WTC11 (cell line): ENCODE data around the gene SLC8A1. TPM values are rescaled to one million over a fixed set of nuclear protein-coding genes. Genes with fewer than 3 reads are reported as not detected.

ENCODE experiments used
- ATAC-seq: fragments of 200-7000 bp; cut with Tn5 transposase; 2 replicates; pipeline ENCODE4 v1.10.0; 2021; ENCODE audit warnings: mild to moderate bottlenecking, moderate library complexity
- CTCF ChIA-PET: fragments of 300-600 bp; sonication (Branson Sonifier 250); formaldehyde crosslinking; loops from one replicate; lab custom pipeline; 2021; ENCODE audit warnings: antibody characterized with exemption; lab: Charles Lee
- POLR2A ChIA-PET: fragments of 350-600 bp; sonication (Branson Sonifier 250); formaldehyde crosslinking; loops from one replicate; lab custom pipeline; 2021; ENCODE audit warnings: antibody characterized with exemption; lab: Charles Lee
- DNase-seq: peaks from one replicate; pipeline ENCODE4 v3.0.0; 2021; ENCODE audit warnings: low spot score
- H3K27ac Mint-ChIP-seq: 2 replicates; pipeline ENCODE4 v1.8.0; 2021; ENCODE audit warnings: mixed read lengths
- H3K27me3 Mint-ChIP-seq: 2 replicates; pipeline ENCODE4 v1.8.0; 2021; ENCODE audit warnings: low read depth, mild to moderate bottlenecking, moderate library complexity, mixed read lengths
- H3K36me3 Mint-ChIP-seq: 2 replicates; pipeline ENCODE4 v1.8.0; 2021; ENCODE audit warnings: mixed read lengths
- H3K4me1 Mint-ChIP-seq: 2 replicates; pipeline ENCODE4 v1.8.0; 2022; ENCODE audit warnings: mixed read lengths
- H3K4me3 Mint-ChIP-seq: 2 replicates; pipeline ENCODE4 v1.8.0; 2021; ENCODE audit warnings: mild to moderate bottlenecking, moderate library complexity, mixed read lengths
- H3K9me3 Mint-ChIP-seq: 2 replicates; pipeline ENCODE4 v1.8.0; 2021; ENCODE audit warnings: mixed read lengths
- JAZF1 ChIP-seq: fragments of 250-450 bp; sonication (Bioruptor Pico); IDR thresholded peaks from 2 replicates; pipeline ENCODE4 v1.9.0; 2021; ENCODE audit warnings: moderate library complexity, mild to moderate bottlenecking, inconsistent platforms
- JUN ChIP-seq: sonication (generic); formaldehyde crosslinking; IDR thresholded peaks from 2 replicates; pipeline ENCODE4 v1.8.0; 2023; ENCODE audit warnings: mild to moderate bottlenecking, missing genetic modification reagents
- NFATC4 ChIP-seq: fragments of 250-450 bp; sonication (Bioruptor Pico); IDR thresholded peaks from 2 replicates; pipeline ENCODE4 v1.9.0; 2021; ENCODE audit warnings: mild to moderate bottlenecking
- OVOL2 ChIP-seq: fragments of 250-450 bp; sonication (Bioruptor Pico); IDR thresholded peaks from 2 replicates; pipeline ENCODE4 v1.9.0; 2021; ENCODE audit warnings: mild to moderate bottlenecking, borderline replicate concordance
- SP1 ChIP-seq: sonication (generic); formaldehyde crosslinking; conservative IDR thresholded peaks from 2 replicates; pipeline ENCODE4 v1.8.1; 2022; ENCODE audit warnings: missing genetic modification reagents
- ZNF121 ChIP-seq: sonication (generic); formaldehyde crosslinking; IDR thresholded peaks from 2 replicates; pipeline ENCODE4 v1.8.0; 2023; ENCODE audit warnings: missing genetic modification reagents
- ZNF138 ChIP-seq: sonication (generic); formaldehyde crosslinking; conservative IDR thresholded peaks from 2 replicates; pipeline ENCODE4 v1.8.1; 2022; ENCODE audit warnings: mild to moderate bottlenecking, moderate library complexity, missing genetic modification reagents
- total RNA-seq: library from RNA; stranded (reverse); gene quantifications from 3 replicates; pipeline ENCODE4 v1.2.3, GENCODE V29; 2021
- TF ChIP-seq, protein P1 (sequence below): sonication (generic); formaldehyde crosslinking; IDR thresholded peaks from 2 replicates; pipeline ENCODE4 v1.8.0; 2023; ENCODE audit warnings: mild to moderate bottlenecking, missing genetic modification reagents
- TF ChIP-seq, protein P2 (sequence below): sonication (generic); formaldehyde crosslinking; IDR thresholded peaks from 2 replicates; pipeline ENCODE4 v1.8.1; 2023; ENCODE audit warnings: mild to moderate bottlenecking, missing genetic modification reagents
- TF ChIP-seq, protein P3 (sequence below): sonication (generic); formaldehyde crosslinking; IDR thresholded peaks from 2 replicates; pipeline ENCODE4 v1.8.1; 2023; ENCODE audit warnings: mild to moderate bottlenecking, missing genetic modification reagents, borderline replicate concordance
- TF ChIP-seq, protein P4 (sequence below): sonication (generic); formaldehyde crosslinking; IDR thresholded peaks from 2 replicates; pipeline ENCODE4 v1.8.1; 2022; ENCODE audit warnings: low read depth, mild to moderate bottlenecking, moderate library complexity, missing genetic modification reagents, borderline replicate concordance
- TF ChIP-seq, protein P5 (sequence below): sonication (generic); formaldehyde crosslinking; IDR thresholded peaks from 2 replicates; pipeline ENCODE4 v1.8.1; 2023; ENCODE audit warnings: mild to moderate bottlenecking, moderate library complexity, missing genetic modification reagents
- TF ChIP-seq, protein P6 (sequence below): sonication (generic); formaldehyde crosslinking; IDR thresholded peaks from 2 replicates; pipeline ENCODE4 v1.8.0; 2022; ENCODE audit warnings: mild to moderate bottlenecking, missing genetic modification reagents

Gene SLC8A1
- total RNA-seq, 1 experiment from 2014 or later = 2.6 TPM

DNA sequence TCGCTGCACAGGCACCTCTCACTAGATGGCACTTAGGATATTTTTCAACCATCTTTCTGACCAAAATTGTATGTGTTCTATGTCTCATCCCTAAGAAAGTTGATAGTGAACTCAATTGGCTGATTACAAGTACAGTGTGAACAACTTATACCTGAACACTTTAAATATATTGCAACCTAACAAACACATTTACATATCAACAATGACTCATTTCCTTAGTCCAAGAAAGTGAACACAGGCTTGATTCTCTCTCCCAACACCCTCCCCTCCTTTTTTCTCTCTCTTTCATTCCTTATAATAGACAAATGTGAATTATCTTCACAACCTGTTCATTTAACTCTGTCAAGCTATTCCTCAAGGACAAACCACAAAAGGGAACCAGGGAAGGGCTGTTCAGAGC is 192.0 kb downstream of the SLC8A1 start (continued):
- no peak for TF ChIP-seq OVOL2 (CRISPR knock-in tag)
- TF ChIP-seq SP1 (CRISPR knock-in tag) = no peak
- TF ChIP-seq ZNF138 (CRISPR knock-in tag) = no peak
- no peak for TF ChIP-seq JAZF1 (CRISPR knock-in tag)
- TF ChIP-seq, all 79 proteins: peak for 0

DNA sequence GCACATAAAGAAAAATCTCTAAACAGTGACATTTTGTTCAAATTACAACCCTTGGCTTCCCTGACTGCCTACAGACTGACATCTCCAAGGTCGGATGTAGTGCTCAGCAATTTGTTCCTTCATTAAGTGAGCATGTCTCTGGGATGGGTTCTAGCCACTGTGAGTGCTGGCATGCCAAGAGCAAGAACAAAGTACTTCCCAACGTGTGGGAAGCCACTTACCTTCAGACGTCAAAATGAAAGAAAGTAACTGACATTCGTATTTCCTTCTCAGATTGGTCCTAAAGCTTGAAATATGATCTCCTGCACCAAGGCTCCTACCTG is 193.8 kb downstream of the SLC8A1 start:
- Mint-ChIP-seq H3K27ac (no peak overlapping the region), H3K9me3 (no peaks in the 10 kb centered on the region), H3K27me3 (no peaks in the 10 kb centered on the region), H3K4me3 (no peak overlapping the region), H3K36me3 (no peaks in the 10 kb centered on the region), H3K4me1 (peaks cover 39% of the 10 kb centered on the region)
- ATAC-seq (no peak), DNase-seq (no peak)
- CTCF ChIA-PET = interaction anchor here (2.3 kb wide), 1 partner anchor 13 kb away, joined by 20 read pairs; no protein-coding TSS in a partner anchor
- TF ChIP-seq JUN (no peak), OVOL2 (CRISPR knock-in tag) (no peak), ZNF121 (no peak), NFATC4 (CRISPR knock-in tag) (no peak)
- TF ChIP-seq, protein P1, sequence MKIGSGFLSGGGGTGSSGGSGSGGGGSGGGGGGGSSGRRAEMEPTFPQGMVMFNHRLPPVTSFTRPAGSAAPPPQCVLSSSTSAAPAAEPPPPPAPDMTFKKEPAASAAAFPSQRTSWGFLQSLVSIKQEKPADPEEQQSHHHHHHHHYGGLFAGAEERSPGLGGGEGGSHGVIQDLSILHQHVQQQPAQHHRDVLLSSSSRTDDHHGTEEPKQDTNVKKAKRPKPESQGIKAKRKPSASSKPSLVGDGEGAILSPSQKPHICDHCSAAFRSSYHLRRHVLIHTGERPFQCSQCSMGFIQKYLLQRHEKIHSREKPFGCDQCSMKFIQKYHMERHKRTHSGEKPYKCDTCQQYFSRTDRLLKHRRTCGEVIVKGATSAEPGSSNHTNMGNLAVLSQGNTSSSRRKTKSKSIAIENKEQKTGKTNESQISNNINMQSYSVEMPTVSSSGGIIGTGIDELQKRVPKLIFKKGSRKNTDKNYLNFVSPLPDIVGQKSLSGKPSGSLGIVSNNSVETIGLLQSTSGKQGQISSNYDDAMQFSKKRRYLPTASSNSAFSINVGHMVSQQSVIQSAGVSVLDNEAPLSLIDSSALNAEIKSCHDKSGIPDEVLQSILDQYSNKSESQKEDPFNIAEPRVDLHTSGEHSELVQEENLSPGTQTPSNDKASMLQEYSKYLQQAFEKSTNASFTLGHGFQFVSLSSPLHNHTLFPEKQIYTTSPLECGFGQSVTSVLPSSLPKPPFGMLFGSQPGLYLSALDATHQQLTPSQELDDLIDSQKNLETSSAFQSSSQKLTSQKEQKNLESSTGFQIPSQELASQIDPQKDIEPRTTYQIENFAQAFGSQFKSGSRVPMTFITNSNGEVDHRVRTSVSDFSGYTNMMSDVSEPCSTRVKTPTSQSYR (CRISPR knock-in tag) = no peak
- TF ChIP-seq, protein P2, sequence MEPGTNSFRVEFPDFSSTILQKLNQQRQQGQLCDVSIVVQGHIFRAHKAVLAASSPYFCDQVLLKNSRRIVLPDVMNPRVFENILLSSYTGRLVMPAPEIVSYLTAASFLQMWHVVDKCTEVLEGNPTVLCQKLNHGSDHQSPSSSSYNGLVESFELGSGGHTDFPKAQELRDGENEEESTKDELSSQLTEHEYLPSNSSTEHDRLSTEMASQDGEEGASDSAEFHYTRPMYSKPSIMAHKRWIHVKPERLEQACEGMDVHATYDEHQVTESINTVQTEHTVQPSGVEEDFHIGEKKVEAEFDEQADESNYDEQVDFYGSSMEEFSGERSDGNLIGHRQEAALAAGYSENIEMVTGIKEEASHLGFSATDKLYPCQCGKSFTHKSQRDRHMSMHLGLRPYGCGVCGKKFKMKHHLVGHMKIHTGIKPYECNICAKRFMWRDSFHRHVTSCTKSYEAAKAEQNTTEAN (CRISPR knock-in tag) = no peak
- TF ChIP-seq, protein P3, sequence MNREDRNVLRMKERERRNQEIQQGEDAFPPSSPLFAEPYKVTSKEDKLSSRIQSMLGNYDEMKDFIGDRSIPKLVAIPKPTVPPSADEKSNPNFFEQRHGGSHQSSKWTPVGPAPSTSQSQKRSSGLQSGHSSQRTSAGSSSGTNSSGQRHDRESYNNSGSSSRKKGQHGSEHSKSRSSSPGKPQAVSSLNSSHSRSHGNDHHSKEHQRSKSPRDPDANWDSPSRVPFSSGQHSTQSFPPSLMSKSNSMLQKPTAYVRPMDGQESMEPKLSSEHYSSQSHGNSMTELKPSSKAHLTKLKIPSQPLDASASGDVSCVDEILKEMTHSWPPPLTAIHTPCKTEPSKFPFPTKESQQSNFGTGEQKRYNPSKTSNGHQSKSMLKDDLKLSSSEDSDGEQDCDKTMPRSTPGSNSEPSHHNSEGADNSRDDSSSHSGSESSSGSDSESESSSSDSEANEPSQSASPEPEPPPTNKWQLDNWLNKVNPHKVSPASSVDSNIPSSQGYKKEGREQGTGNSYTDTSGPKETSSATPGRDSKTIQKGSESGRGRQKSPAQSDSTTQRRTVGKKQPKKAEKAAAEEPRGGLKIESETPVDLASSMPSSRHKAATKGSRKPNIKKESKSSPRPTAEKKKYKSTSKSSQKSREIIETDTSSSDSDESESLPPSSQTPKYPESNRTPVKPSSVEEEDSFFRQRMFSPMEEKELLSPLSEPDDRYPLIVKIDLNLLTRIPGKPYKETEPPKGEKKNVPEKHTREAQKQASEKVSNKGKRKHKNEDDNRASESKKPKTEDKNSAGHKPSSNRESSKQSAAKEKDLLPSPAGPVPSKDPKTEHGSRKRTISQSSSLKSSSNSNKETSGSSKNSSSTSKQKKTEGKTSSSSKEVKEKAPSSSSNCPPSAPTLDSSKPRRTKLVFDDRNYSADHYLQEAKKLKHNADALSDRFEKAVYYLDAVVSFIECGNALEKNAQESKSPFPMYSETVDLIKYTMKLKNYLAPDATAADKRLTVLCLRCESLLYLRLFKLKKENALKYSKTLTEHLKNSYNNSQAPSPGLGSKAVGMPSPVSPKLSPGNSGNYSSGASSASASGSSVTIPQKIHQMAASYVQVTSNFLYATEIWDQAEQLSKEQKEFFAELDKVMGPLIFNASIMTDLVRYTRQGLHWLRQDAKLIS (CRISPR knock-in tag) = no peak
- TF ChIP-seq, protein P4, sequence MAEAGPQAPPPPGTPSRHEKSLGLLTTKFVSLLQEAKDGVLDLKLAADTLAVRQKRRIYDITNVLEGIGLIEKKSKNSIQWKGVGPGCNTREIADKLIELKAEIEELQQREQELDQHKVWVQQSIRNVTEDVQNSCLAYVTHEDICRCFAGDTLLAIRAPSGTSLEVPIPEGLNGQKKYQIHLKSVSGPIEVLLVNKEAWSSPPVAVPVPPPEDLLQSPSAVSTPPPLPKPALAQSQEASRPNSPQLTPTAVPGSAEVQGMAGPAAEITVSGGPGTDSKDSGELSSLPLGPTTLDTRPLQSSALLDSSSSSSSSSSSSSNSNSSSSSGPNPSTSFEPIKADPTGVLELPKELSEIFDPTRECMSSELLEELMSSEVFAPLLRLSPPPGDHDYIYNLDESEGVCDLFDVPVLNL (CRISPR knock-in tag) = no peak
- TF ChIP-seq, protein P5, sequence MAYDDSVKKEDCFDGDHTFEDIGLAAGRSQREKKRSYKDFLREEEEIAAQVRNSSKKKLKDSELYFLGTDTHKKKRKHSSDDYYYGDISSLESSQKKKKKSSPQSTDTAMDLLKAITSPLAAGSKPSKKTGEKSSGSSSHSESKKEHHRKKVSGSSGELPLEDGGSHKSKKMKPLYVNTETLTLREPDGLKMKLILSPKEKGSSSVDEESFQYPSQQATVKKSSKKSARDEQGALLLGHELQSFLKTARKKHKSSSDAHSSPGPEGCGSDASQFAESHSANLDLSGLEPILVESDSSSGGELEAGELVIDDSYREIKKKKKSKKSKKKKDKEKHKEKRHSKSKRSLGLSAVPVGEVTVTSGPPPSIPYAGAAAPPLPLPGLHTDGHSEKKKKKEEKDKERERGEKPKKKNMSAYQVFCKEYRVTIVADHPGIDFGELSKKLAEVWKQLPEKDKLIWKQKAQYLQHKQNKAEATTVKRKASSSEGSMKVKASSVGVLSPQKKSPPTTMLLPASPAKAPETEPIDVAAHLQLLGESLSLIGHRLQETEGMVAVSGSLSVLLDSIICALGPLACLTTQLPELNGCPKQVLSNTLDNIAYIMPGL (CRISPR knock-in tag) = no peak
- TF ChIP-seq, protein P6, sequence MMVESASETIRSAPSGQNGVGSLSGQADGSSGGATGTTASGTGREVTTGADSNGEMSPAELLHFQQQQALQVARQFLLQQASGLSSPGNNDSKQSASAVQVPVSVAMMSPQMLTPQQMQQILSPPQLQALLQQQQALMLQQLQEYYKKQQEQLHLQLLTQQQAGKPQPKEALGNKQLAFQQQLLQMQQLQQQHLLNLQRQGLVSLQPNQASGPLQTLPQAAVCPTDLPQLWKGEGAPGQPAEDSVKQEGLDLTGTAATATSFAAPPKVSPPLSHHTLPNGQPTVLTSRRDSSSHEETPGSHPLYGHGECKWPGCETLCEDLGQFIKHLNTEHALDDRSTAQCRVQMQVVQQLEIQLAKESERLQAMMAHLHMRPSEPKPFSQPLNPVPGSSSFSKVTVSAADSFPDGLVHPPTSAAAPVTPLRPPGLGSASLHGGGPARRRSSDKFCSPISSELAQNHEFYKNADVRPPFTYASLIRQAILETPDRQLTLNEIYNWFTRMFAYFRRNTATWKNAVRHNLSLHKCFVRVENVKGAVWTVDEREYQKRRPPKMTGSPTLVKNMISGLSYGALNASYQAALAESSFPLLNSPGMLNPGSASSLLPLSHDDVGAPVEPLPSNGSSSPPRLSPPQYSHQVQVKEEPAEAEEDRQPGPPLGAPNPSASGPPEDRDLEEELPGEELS = no peak
- POLR2A ChIA-PET = interaction anchor here (0.6 kb wide), 1 partner anchor 19 kb away, joined by 3 read pairs; no protein-coding TSS in a partner anchor
